Measurements from ENCODE around the gene ELOVL6. TPM values are rescaled to one million over a fixed set of nuclear protein-coding genes. Genes with fewer than 3 reads are reported as not detected.

The ELOVL6 gene
- total RNA-seq, 1 experiment from 2014 or later: 2.2 TPM

DNA sequence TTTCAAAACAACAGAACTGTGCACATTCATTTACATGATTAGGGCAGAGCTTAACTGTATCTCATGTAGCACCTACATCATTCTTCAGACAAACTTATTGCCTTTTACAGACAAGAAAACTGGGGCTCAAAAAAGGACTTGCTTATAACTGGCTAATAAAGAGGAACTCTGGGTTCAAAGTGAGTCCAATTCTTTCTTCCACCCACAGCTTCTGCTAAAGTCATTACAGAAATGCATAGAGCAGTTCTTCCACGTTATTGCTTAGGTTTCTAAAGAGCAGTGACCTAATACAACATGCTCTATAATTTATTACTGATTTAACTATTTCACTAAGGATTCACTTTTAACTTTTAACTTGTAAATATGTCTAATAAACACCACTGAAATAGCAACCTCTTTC, 60.6 kb downstream of the ELOVL6 start:
- ChIA-PET POLR2A (ENCODE audit: unreplicated experiment) (no interaction called here), CTCF (no interaction called here)
- Histone ChIP-seq H4K20me1 (ENCODE audit: low read length) (no peaks in the 10 kb centered on the region), H3K9me2 (replicated peaks; ENCODE audit: low read length) (no peaks in the 10 kb centered on the region), H3K9ac (ENCODE audit: low read length) (no peak overlapping the region), H3K36me3 (ENCODE audit: low read depth, low read length) (no peaks in the 10 kb centered on the region), H3K79me2 (ENCODE audit: low read length) (no peaks in the 10 kb centered on the region), H2AFZ (ENCODE audit: low read length) (no peak overlapping the region), H3F3A (ENCODE audit: low read length, unreplicated experiment) (no peaks in the 10 kb centered on the region), H3K9me3 (ENCODE audit: low read length) (no peaks in the 10 kb centered on the region), H3K4me1 (ENCODE audit: insufficient read depth, low read length) (no peaks in the 10 kb centered on the region), H3K4me3 (ENCODE audit: low read length) (no peak overlapping the region), H3K27ac (ENCODE audit: low read length) (no peak overlapping the region), H3K4me2 (ENCODE audit: low read length) (no peak overlapping the region), H3K27me3 (ENCODE audit: low read length) (no peaks in the 10 kb centered on the region)
- DNase-seq: no peak
- ATAC-seq: no peak
- intact Hi-C loops (cut with micrococcal nuclease): no loop called here
- TF ChIP-seq EZH2 (IDR thresholded peaks at IDR 0.05; ENCODE audit: low read length, unreplicated experiment) (no peak), EZH2phosphoT487 (IDR thresholded peaks at IDR 0.05; ENCODE audit: borderline replicate concordance, low read length) (no peak)
- TF ChIP-seq, protein P1, sequence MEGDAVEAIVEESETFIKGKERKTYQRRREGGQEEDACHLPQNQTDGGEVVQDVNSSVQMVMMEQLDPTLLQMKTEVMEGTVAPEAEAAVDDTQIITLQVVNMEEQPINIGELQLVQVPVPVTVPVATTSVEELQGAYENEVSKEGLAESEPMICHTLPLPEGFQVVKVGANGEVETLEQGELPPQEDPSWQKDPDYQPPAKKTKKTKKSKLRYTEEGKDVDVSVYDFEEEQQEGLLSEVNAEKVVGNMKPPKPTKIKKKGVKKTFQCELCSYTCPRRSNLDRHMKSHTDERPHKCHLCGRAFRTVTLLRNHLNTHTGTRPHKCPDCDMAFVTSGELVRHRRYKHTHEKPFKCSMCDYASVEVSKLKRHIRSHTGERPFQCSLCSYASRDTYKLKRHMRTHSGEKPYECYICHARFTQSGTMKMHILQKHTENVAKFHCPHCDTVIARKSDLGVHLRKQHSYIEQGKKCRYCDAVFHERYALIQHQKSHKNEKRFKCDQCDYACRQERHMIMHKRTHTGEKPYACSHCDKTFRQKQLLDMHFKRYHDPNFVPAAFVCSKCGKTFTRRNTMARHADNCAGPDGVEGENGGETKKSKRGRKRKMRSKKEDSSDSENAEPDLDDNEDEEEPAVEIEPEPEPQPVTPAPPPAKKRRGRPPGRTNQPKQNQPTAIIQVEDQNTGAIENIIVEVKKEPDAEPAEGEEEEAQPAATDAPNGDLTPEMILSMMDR (conservative IDR thresholded peaks at IDR 0.05; ENCODE audit: low read depth, low read length): no peak
- BruUV-seq (replicated peaks): no TSS peak

GRCh38 chr4:110135523-110135922, 62.9 kb downstream of the ELOVL6 start:
- Histone ChIP-seq H3K9ac (ENCODE audit: low read length) (no peak overlapping the region), H3K9me3 (ENCODE audit: low read length) (no peaks in the 10 kb centered on the region), H3K79me2 (ENCODE audit: low read length) (no peaks in the 10 kb centered on the region), H3K9me2 (replicated peaks; ENCODE audit: low read length) (no peaks in the 10 kb centered on the region), H3K4me1 (ENCODE audit: insufficient read depth, low read length) (peaks cover 4% of the 10 kb centered on the region; the same call in 1 of the 2 replicates), H3K27ac (ENCODE audit: low read length) (no peak overlapping the region), H4K20me1 (ENCODE audit: low read length) (no peaks in the 10 kb centered on the region), H3K4me3 (ENCODE audit: low read length) (no peak overlapping the region), H3K27me3 (ENCODE audit: low read length) (no peaks in the 10 kb centered on the region), H3F3A (ENCODE audit: low read length, unreplicated experiment) (no peaks in the 10 kb centered on the region), H2AFZ (ENCODE audit: low read length) (no peak overlapping the region), H3K4me2 (ENCODE audit: low read length) (no peak overlapping the region), H3K36me3 (ENCODE audit: low read depth, low read length) (no peaks in the 10 kb centered on the region)
- intact Hi-C loops (cut with micrococcal nuclease): no loop called here
- TF ChIP-seq EZH2phosphoT487 (IDR thresholded peaks at IDR 0.05; ENCODE audit: borderline replicate concordance, low read length) (no peak), EZH2 (IDR thresholded peaks at IDR 0.05; ENCODE audit: low read length, unreplicated experiment) (no peak)
- TF ChIP-seq, protein P1 (conservative IDR thresholded peaks at IDR 0.05; ENCODE audit: low read depth, low read length): no peak
- DNase-seq: no peak
- ChIA-PET POLR2A (ENCODE audit: unreplicated experiment) (no interaction called here), CTCF (no interaction called here)
- no TSS peak for BruUV-seq (replicated peaks)
- no peak for ATAC-seq

- TF ChIP-seq EZH2phosphoT487 (IDR thresholded peaks at IDR 0.05; ENCODE audit: borderline replicate concordance, low read length) (no peak), EZH2 (IDR thresholded peaks at IDR 0.05; ENCODE audit: low read length, unreplicated experiment) (no peak)
- TF ChIP-seq, protein P1 (conservative IDR thresholded peaks at IDR 0.05; ENCODE audit: low read depth, low read length): no peak
- H3K79me2 ChIP-seq (ENCODE audit: low read length): no peaks in the 10 kb centered on the region
- no peak overlapping the region for H3K9ac ChIP-seq (ENCODE audit: low read length)
- H3K4me1 ChIP-seq (ENCODE audit: insufficient read depth, low read length): peaks cover 4% of the 10 kb centered on the region; the same call in 1 of the 2 replicates
- CTCF ChIA-PET: no interaction called here
- no peak overlapping the region for H2AFZ ChIP-seq (ENCODE audit: low read length)
- H3K9me3 ChIP-seq (ENCODE audit: low read length): no peaks in the 10 kb centered on the region
- no peak overlapping the region for H3K4me3 ChIP-seq (ENCODE audit: low read length)
- no peaks in the 10 kb centered on the region for H3K9me2 ChIP-seq (replicated peaks; ENCODE audit: low read length)
- intact Hi-C loops (cut with micrococcal nuclease): no loop called here
- H3K27me3 ChIP-seq (ENCODE audit: low read length): no peaks in the 10 kb centered on the region
- ATAC-seq (no peak), DNase-seq (no peak)
- H3K4me2 ChIP-seq (ENCODE audit: low read length): no peak overlapping the region
- no peaks in the 10 kb centered on the region for H4K20me1 ChIP-seq (ENCODE audit: low read length)
- H3F3A ChIP-seq (ENCODE audit: low read length, unreplicated experiment): no peaks in the 10 kb centered on the region
- POLR2A ChIA-PET (ENCODE audit: unreplicated experiment): no interaction called here
- no peak overlapping the region for H3K27ac ChIP-seq (ENCODE audit: low read length)
- H3K36me3 ChIP-seq (ENCODE audit: low read depth, low read length): no peaks in the 10 kb centered on the region
- no TSS peak for BruUV-seq (replicated peaks)
These were observed 63.3 kb downstream of the ELOVL6 start for GRCh38 chr4:110135076-110135475.
